ENCODE data around the gene MROH2A.
A peak's percentile ranks its signal among the peaks of the same experiment; 100 is the strongest.

- TF ChIP-seq CTCF (IDR thresholded peaks at IDR 0.05) (peak in 2 of 4 experiments; percentile 24 to 25), POLR2AphosphoS5 (IDR thresholded peaks at IDR 0.05) (no peak), POLR2A (IDR thresholded peaks at IDR 0.05) (no peak)
These were observed 54.8 kb downstream of the MROH2A start for GRCh38 chr2:233832869-233833311.

Data from prostate gland (tissue), 2 donors.